ENCODE results near the gene CDX1.

The CDX1 gene

GRCh38 chr5:150133581-150134197 is 32.9 kb upstream of the CDX1 start:
- Histone ChIP-seq H3K4me3 (ENCODE audit: low read depth, low read length) (no peak overlapping the region), H3K27ac (no peak overlapping the region), H3K36me3 (replicated peaks) (peaks cover 67% of the 10 kb centered on the region), H3K27me3 (replicated peaks) (no peaks in the 10 kb centered on the region)
- DNase-seq = no peak
- in situ Hi-C loops (cut with HindIII; ENCODE audit: low pct_ligation_motif_present, low sequenced_read_pairs) = no loop called here
- no peak for TF ChIP-seq CTCF (IDR thresholded peaks at IDR 0.05; ENCODE audit: low read depth, low read length, missing control alignments)

GRCh38 chr5:150134198-150134588 is 32.4 kb upstream of the CDX1 start:
- no peak for TF ChIP-seq CTCF (IDR thresholded peaks at IDR 0.05; ENCODE audit: low read depth, low read length, missing control alignments)
- Histone ChIP-seq H3K4me3 (ENCODE audit: low read depth, low read length) (no peak overlapping the region), H3K27me3 (replicated peaks) (no peaks in the 10 kb centered on the region), H3K36me3 (replicated peaks) (peaks cover 62% of the 10 kb centered on the region), H3K27ac (no peak overlapping the region)
- in situ Hi-C loops (cut with HindIII; ENCODE audit: low pct_ligation_motif_present, low sequenced_read_pairs) = no loop called here
- DNase-seq = no peak

- Histone ChIP-seq H3K36me3 (replicated peaks) (peaks cover 48% of the 10 kb centered on the region), H3K27me3 (replicated peaks) (no peaks in the 10 kb centered on the region), H3K4me3 (ENCODE audit: low read depth, low read length) (no peak overlapping the region), H3K27ac (no peak overlapping the region)
- DNase-seq = no peak
- TF ChIP-seq CTCF (IDR thresholded peaks at IDR 0.05; ENCODE audit: low read depth, low read length, missing control alignments) = no peak
- in situ Hi-C loops (cut with HindIII; ENCODE audit: low pct_ligation_motif_present, low sequenced_read_pairs) = no loop called here
Observed at GRCh38 chr5:150135557-150136304, 30.8 kb upstream of the CDX1 start.

- DNase-seq = no peak
- Histone ChIP-seq H3K27me3 (replicated peaks) (no peaks in the 10 kb centered on the region), H3K4me3 (ENCODE audit: low read depth, low read length) (no peak overlapping the region), H3K36me3 (replicated peaks) (peaks cover 53% of the 10 kb centered on the region), H3K27ac (peak overlapping the region; percentile 94)
- TF ChIP-seq CTCF (IDR thresholded peaks at IDR 0.05; ENCODE audit: low read depth, low read length, missing control alignments) = no peak
- in situ Hi-C loops (cut with HindIII; ENCODE audit: low pct_ligation_motif_present, low sequenced_read_pairs) = no loop called here
Observed at GRCh38 chr5:150136305-150137167, 30.0 kb upstream of the CDX1 start.

GRCh38 chr5:150137168-150137957 is 29.2 kb upstream of the CDX1 start:
- no peak overlapping the region for H3K4me3 ChIP-seq (ENCODE audit: low read depth, low read length)
- in situ Hi-C loops (cut with HindIII; ENCODE audit: low pct_ligation_motif_present, low sequenced_read_pairs) = no loop called here
- H3K27me3 ChIP-seq (replicated peaks) = no peaks in the 10 kb centered on the region
- peaks cover 49% of the 10 kb centered on the region for H3K36me3 ChIP-seq (replicated peaks)
- DNase-seq = peak; percentile 60
- TF ChIP-seq CTCF (IDR thresholded peaks at IDR 0.05; ENCODE audit: low read depth, low read length, missing control alignments) = no peak
- peak overlapping the region; percentile 94 for H3K27ac ChIP-seq

All from brain microvascular endothelial cell (primary cell).